GM10266 (cell line): ENCODE measurements around the gene ZNF282.

ENCODE experiments used
- DNase-seq: peaks from one replicate; pipeline ENCODE4 v3.0.0; 2012; ENCODE audit errors: extremely low spot score
- CTCF ChIP-seq: IDR thresholded peaks from 2 replicates; pipeline ENCODE4 v1.5.1; 2012; ENCODE audit warnings: mild to moderate bottlenecking, low read depth; ENCODE audit not compliant: control insufficient read depth, insufficient read depth; ENCODE audit errors: missing control alignments

Gene ZNF282

GRCh38 chr7:149252378-149252777, 57.0 kb downstream of the ZNF282 start:
- TF ChIP-seq CTCF: no peak
- DNase-seq: no peak

GRCh38 chr7:149253665-149254064, 58.3 kb downstream of the ZNF282 start:
- no peak for TF ChIP-seq CTCF
- no peak for DNase-seq

- no peak for DNase-seq
- TF ChIP-seq CTCF: no peak
Measured at GRCh38 chr7:149254181-149254858, 59.0 kb downstream of the ZNF282 start.

GRCh38 chr7:149255174-149255573, 59.8 kb downstream of the ZNF282 start:
- TF ChIP-seq CTCF: no peak
- DNase-seq: no peak

- no peak for TF ChIP-seq CTCF
- DNase-seq: no peak
Measured at GRCh38 chr7:149256568-149256967, 61.2 kb downstream of the ZNF282 start.

- DNase-seq: no peak
Measured at GRCh38 chr7:149257146-149257545, 61.8 kb downstream of the ZNF282 start.

More at GRCh38 chr7:149257146-149257545, 61.8 kb downstream of the ZNF282 start:
- TF ChIP-seq CTCF: no peak
